SK-N-MC (cell line): ENCODE results near the gene SENP3.

ENCODE experiments used
- DNase-seq: peaks from one replicate; pipeline ENCODE4 v3.0.0-alpha.2; 2011; ENCODE audit warnings: low read depth, low spot score
- H3K27ac ChIP-seq: fragments of 200-600 bp; sonication (generic); 2 replicates; pipeline ENCODE4 v1.5.1; 2016; ENCODE audit warnings: mixed run types
- H3K36me3 ChIP-seq: fragments of 200-600 bp; sonication (generic); 2 replicates; pipeline ENCODE4 v1.6.1; 2017; ENCODE audit warnings: antibody characterized with exemption, low read length, mixed read lengths; ENCODE audit not compliant: insufficient read depth
- H3K4me3 ChIP-seq: fragments of 200-600 bp; sonication (generic); 2 replicates; pipeline ENCODE4 v1.5.1; 2016
- H3K9ac ChIP-seq: fragments of 200-600 bp; sonication (generic); 2 replicates; pipeline ENCODE4 v1.8.0; 2017; ENCODE audit warnings: mixed run types, mixed read lengths; ENCODE audit not compliant: insufficient read length
- H3K9me3 ChIP-seq: fragments of 200-600 bp; sonication (generic); 2 replicates; pipeline ENCODE4 v1.6.1; 2017; ENCODE audit warnings: low read depth, mild to moderate bottlenecking, antibody characterized with exemption, low read length, moderate library complexity, mixed read lengths
- EZH2 ChIP-seq: fragments of 200-600 bp; sonication (generic); IDR thresholded peaks from one replicate; pipeline ENCODE4 v1.6.1; 2017; ENCODE audit warnings: antibody characterized with exemption
- FOXP2 ChIP-seq: optimal IDR thresholded peaks from 2 replicates; pipeline ENCODE3; 2011; ENCODE audit warnings: mild to moderate bottlenecking, moderate library complexity; ENCODE audit not compliant: insufficient read depth; ENCODE audit errors: extremely low read length, control extremely low read depth
- POLR2AphosphoS5 ChIP-seq: IDR thresholded peaks from 2 replicates; pipeline ENCODE4 v1.6.1; 2012; ENCODE audit warnings: mild to moderate bottlenecking, low read depth, low read length, borderline replicate concordance

SENP3 gene

DNA sequence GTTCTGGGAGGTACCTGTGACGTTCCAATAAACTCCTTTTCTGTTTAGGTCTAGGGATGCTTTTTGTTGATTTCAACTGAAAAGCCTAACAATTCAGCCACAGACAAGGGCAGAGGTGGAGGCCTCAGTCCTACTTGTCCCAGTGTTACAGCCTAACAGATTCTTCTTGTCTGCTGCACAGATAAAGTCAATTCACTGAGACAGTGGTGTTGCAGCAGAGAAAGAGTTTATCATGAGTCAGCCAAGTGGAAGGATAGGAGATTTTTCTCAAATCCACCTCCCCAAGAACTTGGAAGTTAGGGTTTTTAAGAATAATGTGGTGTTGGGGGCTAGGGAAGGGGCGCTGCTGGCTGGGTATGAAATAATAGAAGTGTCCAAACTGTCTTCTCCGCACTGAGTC is 23.7 kb upstream of the SENP3 start:
- Histone ChIP-seq H3K4me3 (no peak overlapping the region), H3K27ac (no peak overlapping the region), H3K36me3 (no peaks in the 10 kb centered on the region), H3K9ac (no peak overlapping the region), H3K9me3 (no peaks in the 10 kb centered on the region)
- DNase-seq, result no peak
- TF ChIP-seq FOXP2, result no peak
- no peak for TF ChIP-seq EZH2
- no peak for TF ChIP-seq POLR2AphosphoS5

DNA sequence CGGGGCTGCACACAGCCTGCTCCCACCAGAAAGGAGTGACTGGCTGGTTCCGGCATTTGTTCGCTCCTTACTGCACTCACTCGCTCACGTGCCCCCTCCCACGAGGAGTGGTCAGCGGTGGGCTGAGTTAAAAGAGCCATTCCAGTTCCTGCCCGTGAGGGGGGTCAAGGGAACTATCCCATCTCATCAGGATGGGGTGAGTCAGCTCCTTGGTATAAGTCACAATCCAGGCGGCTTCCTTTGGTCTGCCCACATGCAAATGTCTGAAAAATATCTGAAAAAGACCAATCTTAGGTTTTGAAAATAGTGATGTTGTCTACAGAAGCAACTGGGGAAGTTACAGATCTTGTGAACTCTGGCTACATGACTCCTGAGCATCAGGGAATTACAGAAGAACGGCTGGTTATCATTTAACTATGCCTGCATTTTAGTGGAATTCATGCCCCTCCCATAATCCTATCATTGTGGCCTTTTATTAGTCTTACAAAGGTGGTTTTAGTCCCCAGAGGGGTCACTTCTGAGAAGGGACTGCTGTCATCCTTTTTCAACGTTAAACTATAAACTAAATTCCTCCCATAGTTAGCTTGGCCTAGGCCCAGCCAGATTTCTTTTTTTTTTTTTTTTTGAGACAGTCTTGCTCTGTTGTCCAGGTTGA is 22.7 kb upstream of the SENP3 start:
- Histone ChIP-seq H3K36me3 (no peaks in the 10 kb centered on the region), H3K27ac (no peak overlapping the region), H3K9me3 (no peaks in the 10 kb centered on the region), H3K4me3 (no peak overlapping the region), H3K9ac (no peak overlapping the region)
- no peak for DNase-seq
- no peak for TF ChIP-seq FOXP2
- no peak for TF ChIP-seq EZH2
- no peak for TF ChIP-seq POLR2AphosphoS5

DNA sequence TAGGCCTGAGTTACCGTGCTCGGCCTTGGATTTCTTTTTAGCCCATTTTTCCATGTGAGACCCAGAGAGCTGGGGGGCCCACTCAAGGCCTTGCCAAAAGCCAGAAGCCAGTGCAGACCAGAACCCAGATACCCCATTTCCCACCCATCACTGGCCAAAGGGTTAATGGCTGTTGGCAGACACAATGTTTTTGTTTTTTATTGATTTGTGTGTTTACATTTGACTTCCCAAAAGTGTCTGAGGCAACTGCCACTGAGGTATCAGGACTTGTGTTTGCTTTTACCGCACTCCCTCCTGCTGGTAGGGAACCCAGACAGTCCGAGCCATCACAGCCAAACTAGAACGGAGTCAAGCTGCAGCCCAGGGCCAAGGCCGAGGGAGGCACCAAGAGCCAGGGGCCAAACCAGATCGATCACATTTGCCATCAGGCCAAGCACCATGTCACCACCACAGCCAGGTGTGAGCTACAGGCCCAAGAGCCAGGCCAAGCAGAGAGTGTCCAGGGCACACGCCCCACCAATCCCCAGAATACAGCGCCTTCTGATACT is 20.6 kb upstream of the SENP3 start:
- Histone ChIP-seq H3K9me3 (no peaks in the 10 kb centered on the region), H3K27ac (no peak overlapping the region), H3K9ac (no peak overlapping the region), H3K36me3 (no peaks in the 10 kb centered on the region), H3K4me3 (no peak overlapping the region)
- DNase-seq, result no peak
- TF ChIP-seq POLR2AphosphoS5 (no peak), FOXP2 (no peak), EZH2 (no peak)

DNA sequence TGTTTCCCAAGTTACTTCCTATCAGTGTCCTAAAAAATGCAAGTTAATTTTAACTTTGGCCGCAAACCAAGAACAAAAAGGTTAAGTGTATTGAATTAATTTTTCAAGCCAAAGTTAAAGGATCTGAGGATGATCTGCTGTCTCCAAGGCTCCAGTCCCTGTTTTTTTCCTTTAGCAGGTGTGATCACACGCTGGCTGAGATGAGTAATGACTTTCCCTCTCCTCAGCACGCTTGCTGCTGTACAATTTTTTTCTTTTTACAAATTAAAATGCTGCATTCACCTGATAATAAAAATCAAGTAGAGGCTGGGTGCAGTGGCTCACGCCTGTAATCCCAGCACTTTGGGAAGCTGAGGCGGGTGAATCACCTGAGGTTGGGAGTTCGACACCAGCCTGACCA is 16.8 kb upstream of the SENP3 start:
- Histone ChIP-seq H3K9me3 (no peaks in the 10 kb centered on the region), H3K4me3 (no peak overlapping the region), H3K27ac (no peak overlapping the region), H3K36me3 (no peaks in the 10 kb centered on the region), H3K9ac (no peak overlapping the region)
- no peak for DNase-seq
- TF ChIP-seq POLR2AphosphoS5 (no peak), FOXP2 (no peak), EZH2 (no peak)

DNA sequence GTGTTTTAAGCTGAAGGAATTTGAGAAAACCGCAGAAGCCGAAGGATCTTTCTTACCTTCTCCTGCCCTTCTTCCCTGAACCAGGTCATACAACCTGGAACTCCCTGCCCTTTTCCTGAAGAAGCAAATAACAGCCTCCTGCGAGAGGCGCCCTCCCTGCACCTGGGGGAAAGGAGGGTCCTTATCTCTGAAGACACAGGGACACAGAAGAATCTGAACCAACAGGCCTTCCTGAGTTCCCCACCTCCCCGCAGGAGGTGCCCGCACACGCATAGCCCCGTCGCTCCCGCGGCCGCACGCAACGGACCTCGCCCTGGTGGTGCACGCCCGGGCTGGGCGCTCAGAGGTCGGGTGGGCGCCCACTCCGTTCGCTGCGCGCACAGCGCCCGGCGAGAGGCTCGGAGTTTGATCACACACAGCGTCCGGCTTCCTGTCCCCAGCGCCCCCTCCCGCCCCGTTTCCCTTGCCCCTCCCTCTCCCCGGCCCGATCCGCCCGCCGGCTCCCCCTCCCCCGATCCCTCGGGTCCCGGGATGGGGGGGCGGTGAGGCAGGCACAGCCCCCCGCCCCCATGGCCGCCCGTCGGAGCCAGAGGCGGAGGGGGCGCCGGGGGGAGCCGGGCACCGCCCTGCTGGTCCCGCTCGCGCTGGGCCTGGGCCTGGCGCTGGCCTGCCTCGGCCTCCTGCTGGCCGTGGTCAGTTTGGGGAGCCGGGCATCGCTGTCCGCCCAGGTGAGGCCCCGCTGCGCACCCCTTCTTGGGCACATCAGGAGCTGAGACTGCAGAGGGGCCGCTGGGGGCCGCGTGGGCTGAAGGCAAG is 12.9 kb upstream of the SENP3 start, which contains the start of gene TNFSF12:
TNFSF12 (plus strand) TSS at position 474 of the 816 bp plus-strand sequence; CDS start at position 570, 96 bp downstream.
- no peaks in the 10 kb centered on the region for H3K9me3 ChIP-seq

DNA sequence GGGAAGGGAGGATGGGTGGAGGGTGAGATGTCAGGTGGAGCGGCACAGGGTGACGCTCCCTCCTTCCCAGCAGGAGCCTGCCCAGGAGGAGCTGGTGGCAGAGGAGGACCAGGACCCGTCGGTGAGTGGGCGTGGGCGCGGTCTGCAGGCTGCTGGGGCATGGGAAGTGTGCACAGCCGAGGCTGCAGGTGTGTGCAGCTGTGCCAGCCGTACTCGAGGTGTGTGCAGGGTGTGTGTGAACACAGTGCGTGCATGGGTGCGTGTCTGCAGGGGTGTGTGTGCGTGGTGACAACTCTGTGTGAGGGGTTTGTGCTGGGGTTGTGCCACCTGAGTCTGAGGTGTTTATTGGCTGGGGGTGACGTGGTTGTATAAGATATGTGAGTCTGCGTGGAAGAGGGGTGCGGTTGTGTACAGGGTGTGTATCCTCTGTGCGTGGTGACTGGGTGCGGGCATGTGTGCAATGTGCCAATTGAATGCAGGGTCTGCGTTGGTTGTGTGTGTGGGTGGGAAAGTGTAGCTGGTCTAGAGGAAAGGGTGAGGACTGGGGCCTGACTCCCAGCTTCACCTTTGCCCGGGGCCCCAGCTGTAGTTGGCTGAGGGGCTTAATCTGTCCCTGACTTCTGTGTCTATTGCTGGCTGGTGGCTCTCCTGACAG is 12.2 kb upstream of the SENP3 start:
- Histone ChIP-seq H3K4me3 (no peak overlapping the region), H3K9ac (no peak overlapping the region), H3K36me3 (no peaks in the 10 kb centered on the region), H3K27ac (no peak overlapping the region), H3K9me3 (no peaks in the 10 kb centered on the region)
- no peak for DNase-seq
- TF ChIP-seq POLR2AphosphoS5 (no peak), EZH2 (no peak), FOXP2 (no peak)

More for the DNA sequence above, 12.9 kb upstream of the SENP3 start, which contains the start of gene TNFSF12:
- H3K4me3 ChIP-seq, result no peak within 1 kb of the TSS
- H3K36me3 ChIP-seq, result no peaks in the 10 kb centered on the region
- H3K9ac ChIP-seq, result no peak within 1 kb of the TSS
- TF ChIP-seq EZH2 (no peak), POLR2AphosphoS5 (no peak), FOXP2 (no peak)
- H3K27ac ChIP-seq, result no peak within 1 kb of the TSS
- no peak for DNase-seq

DNA sequence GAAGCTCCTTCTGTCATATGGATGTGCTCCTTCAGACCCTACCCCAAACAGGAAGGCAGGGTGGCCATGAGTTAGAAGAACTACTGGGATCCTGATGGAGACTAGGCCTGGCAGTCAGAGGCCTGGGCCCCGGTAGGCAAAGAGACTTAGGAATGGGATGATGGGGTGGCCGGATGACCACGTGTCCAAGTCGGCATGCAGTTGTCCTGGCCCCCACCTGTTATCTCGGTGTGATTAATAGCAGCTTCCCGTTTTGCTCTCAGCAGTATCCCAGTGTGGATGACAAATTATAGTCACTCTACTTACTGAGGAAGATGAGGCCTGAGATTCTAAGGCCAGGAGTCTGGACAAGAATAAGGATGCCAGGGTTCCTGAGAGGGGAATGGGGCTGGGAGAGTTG is 11.4 kb upstream of the SENP3 start:
- TF ChIP-seq FOXP2 (no peak), EZH2 (no peak), POLR2AphosphoS5 (no peak)
- DNase-seq, result no peak
- Histone ChIP-seq H3K36me3 (no peaks in the 10 kb centered on the region), H3K4me3 (no peak overlapping the region), H3K27ac (no peak overlapping the region), H3K9me3 (no peaks in the 10 kb centered on the region), H3K9ac (no peak overlapping the region)

DNA sequence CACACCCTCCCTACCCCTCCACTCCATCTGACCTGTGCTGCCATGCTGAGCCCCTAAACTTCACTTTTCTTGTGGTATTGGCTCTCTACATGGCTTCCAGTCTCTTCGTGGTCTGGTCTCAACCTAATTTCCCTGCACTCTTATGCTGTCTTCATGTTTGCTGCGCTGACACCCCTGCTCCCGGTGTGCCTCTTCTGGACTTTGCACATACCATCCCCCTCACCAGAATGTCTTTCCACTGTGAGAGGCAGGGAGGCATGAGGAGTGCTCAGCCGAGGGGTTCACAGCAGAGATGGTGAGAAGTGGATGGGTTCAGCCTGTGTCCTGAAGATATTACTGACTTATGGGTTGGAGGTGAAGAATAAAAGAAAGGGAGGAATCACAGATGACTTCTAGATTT is 10.3 kb upstream of the SENP3 start:
- Histone ChIP-seq H3K4me3 (no peak overlapping the region), H3K36me3 (no peaks in the 10 kb centered on the region), H3K27ac (no peak overlapping the region), H3K9ac (no peak overlapping the region), H3K9me3 (no peaks in the 10 kb centered on the region)
- DNase-seq, result no peak
- TF ChIP-seq FOXP2, result no peak
- TF ChIP-seq EZH2, result no peak
- TF ChIP-seq POLR2AphosphoS5, result no peak
